ENCODE results near the gene STK35. TPM values are rescaled to one million over a fixed set of nuclear protein-coding genes. Genes with fewer than 3 reads are reported as not detected.
A peak's percentile ranks its signal among the peaks of the same experiment; 100 is the strongest.

The STK35 gene
- total and polyA plus RNA-seq, 2 of the 13 experiments (the other 11 are each of a cell fraction or from before 2014, with no cell fraction given): 27.4 to 29.8 TPM

DNA sequence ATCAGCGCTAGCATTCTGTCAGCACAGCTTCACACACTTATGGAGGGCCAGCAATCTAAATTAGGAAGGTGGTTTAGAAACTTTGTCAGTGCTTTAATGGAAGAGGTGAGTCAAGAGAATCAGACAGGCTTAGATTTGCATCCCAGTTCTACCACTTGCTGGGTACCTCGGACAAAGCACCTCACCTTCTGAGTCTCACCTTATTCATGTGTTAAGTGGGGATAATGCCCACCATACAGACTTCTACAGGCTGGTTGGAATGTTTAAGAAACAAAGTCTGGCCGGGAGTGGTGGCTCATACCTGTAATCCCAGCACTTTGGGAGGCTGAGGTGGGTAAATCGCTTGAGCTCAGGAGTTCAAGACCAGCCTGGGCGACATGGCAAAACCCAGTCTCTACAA is 12.2 kb upstream of the STK35 start:
- Histone ChIP-seq H3K4me1 (ENCODE audit: insufficient read depth, low read length) (no peaks in the 10 kb centered on the region), H3K9me3 (ENCODE audit: low read length) (no peaks in the 10 kb centered on the region), H3K27ac (ENCODE audit: extremely low read length, insufficient read depth, low read length) (no peak overlapping the region), H3K4me3 (replicated peaks in 1 of 3; ENCODE audit: insufficient read depth in 1 of 3, low read depth in 2 of 3, low read length in 3 of 3) (no peak overlapping the region), H2AFZ (ENCODE audit: low read length) (no peak overlapping the region), H3K36me3 (replicated peaks in 1 of 2; ENCODE audit: control insufficient read depth in 1 of 2, insufficient read depth in 2 of 2, low read length in 2 of 2) (no peaks in the 10 kb centered on the region), H3K9ac (ENCODE audit: insufficient read depth, low read depth, low read length) (no peak overlapping the region), H4K20me1 (ENCODE audit: insufficient read depth, low read length) (no peaks in the 10 kb centered on the region), H3K4me2 (ENCODE audit: low read depth, low read length) (no peak overlapping the region), H3K27me3 (ENCODE audit: control insufficient read depth in 1 of 2, insufficient read depth in 2 of 2, low read length in 2 of 2) (0 out of 5 replicates have a peak, but pooled peaks cover 0 to 7% of the 10 kb centered on the region in 2 experiments), H3K79me2 (ENCODE audit: insufficient read depth, low read length) (no peaks in the 10 kb centered on the region)
- DNase-seq (ENCODE audit: low spot score) (no peak), ATAC-seq (no peak), FAIRE-seq (no peak)
- WGBS (ENCODE audit: low lambda C conversion rate): 25% methylated on average over 5 of the region's 5 CpGs
- intact Hi-C loops (cut with micrococcal nuclease; ENCODE audit: unreplicated experiment): no loop called here
- ChIA-PET POLR2A (no interaction called here), CTCF (ENCODE audit: low intra/inter-chr PET ratio, low total read pairs) (no interaction called here)
- TF ChIP-seq, protein P1, sequence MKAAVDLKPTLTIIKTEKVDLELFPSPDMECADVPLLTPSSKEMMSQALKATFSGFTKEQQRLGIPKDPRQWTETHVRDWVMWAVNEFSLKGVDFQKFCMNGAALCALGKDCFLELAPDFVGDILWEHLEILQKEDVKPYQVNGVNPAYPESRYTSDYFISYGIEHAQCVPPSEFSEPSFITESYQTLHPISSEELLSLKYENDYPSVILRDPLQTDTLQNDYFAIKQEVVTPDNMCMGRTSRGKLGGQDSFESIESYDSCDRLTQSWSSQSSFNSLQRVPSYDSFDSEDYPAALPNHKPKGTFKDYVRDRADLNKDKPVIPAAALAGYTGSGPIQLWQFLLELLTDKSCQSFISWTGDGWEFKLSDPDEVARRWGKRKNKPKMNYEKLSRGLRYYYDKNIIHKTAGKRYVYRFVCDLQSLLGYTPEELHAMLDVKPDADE (CRISPR knock-in tag; IDR thresholded peaks at IDR 0.05): no peak
- TF ChIP-seq NFE2L2 (IDR thresholded peaks at IDR 0.05; ENCODE audit: low read length): no peak
- TF ChIP-seq ZNF20 (CRISPR knock-in tag; IDR thresholded peaks at IDR 0.05): no peak
- TF ChIP-seq SNAI1 (CRISPR knock-in tag; IDR thresholded peaks at IDR 0.05; ENCODE audit: borderline replicate concordance): no peak
- in situ Hi-C loops (cut with HindIII; ENCODE audit: extremely low pct_ligation_motif_present, low pct_unique_long_range_greater_than_20kb): no loop called here
- BruUV-seq (replicated peaks): no TSS peak

DNA sequence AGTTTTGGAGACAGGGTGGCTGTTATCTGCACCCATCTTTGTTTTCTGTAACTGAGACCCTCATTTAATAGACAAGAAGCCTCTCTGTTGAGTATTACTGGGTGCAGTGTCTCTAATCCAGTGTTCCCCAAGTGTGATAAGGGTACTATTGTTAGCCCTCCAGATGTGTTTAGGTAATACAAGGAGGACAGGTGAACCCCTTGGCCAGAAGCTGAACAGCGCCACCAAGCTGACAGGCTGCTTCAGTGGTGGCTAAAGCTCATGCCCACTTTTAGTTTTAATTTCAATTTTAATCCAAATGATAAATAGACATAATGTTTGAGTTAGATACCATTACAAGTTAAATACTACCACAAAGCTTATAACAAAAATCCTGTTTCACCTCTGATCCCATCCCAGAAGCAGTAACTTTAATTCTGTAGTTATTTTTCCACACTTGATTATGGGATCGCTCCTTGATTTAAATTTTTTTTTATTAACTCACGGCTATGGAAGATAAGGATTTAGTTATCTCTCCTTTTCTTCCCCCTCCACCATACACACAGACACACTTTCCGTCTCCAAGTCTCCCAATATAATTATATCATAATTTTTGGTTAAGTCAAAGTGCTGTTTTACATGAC is 8.4 kb upstream of the STK35 start:
- ATAC-seq (peak; percentile 85), DNase-seq (ENCODE audit: low spot score) (peak; percentile 50), FAIRE-seq (peak; percentile 65)
- Histone ChIP-seq H3K4me1 (ENCODE audit: insufficient read depth, low read length) (no peaks in the 10 kb centered on the region), H3K4me2 (ENCODE audit: low read depth, low read length) (no peak overlapping the region), H3K79me2 (ENCODE audit: insufficient read depth, low read length) (no peaks in the 10 kb centered on the region), H3K27me3 (ENCODE audit: control insufficient read depth in 1 of 2, insufficient read depth in 2 of 2, low read length in 2 of 2) (peaks cover 0 to 2% of the 10 kb centered on the region in 2 experiments; a peak in 1 of 5 replicates), H4K20me1 (ENCODE audit: insufficient read depth, low read length) (no peaks in the 10 kb centered on the region), H3K9me3 (ENCODE audit: low read length) (no peaks in the 10 kb centered on the region), H3K36me3 (replicated peaks in 1 of 2; ENCODE audit: control insufficient read depth in 1 of 2, insufficient read depth in 2 of 2, low read length in 2 of 2) (no peaks in the 10 kb centered on the region), H3K4me3 (replicated peaks in 1 of 3; ENCODE audit: insufficient read depth in 1 of 3, low read depth in 2 of 3, low read length in 3 of 3) (no peak overlapping the region), H3K9ac (ENCODE audit: insufficient read depth, low read depth, low read length) (no peak overlapping the region), H3K27ac (ENCODE audit: extremely low read length, insufficient read depth, low read length) (no peak overlapping the region), H2AFZ (ENCODE audit: low read length) (no peak overlapping the region)
- CTCF ChIA-PET (ENCODE audit: low intra/inter-chr PET ratio, low total read pairs): interaction anchor here (1.5 to 2.6 kb wide), 3 partner anchors 87 to 129 kb away, joined by 8 to 37 read pairs (median 25); no protein-coding TSS in a partner anchor
- BruUV-seq (replicated peaks): no TSS peak
- POLR2A ChIA-PET: interaction anchor here (1.1 kb wide), 1 partner anchor 10 kb away, joined by 8 read pairs; no protein-coding TSS in a partner anchor
- in situ Hi-C loops (cut with HindIII; ENCODE audit: extremely low pct_ligation_motif_present, low pct_unique_long_range_greater_than_20kb): loop anchor here (5.0 kb wide), 2 partner anchors 86 to 126 kb away; no protein-coding TSS in a partner anchor
- intact Hi-C loops (cut with micrococcal nuclease; ENCODE audit: unreplicated experiment): loop anchor here (1.0 to 10.0 kb wide), 4 partner anchors 87 to 328 kb away; partner anchors contain the start of gene SIRPA
- 20% methylated on average over 4 of the region's 4 CpGs for WGBS (ENCODE audit: low lambda C conversion rate)
- TF ChIP-seq ZNF574 (CRISPR knock-in tag; IDR thresholded peaks at IDR 0.05) (peak; percentile 17; the same call in 1 of the 2 replicates), HMGXB4 (CRISPR knock-in tag; IDR thresholded peaks at IDR 0.05; ENCODE audit: borderline replicate concordance in 1 of 2, low read depth in 1 of 2) (0 out of 4 replicates have a peak, but pooled peaks of 1 of the 2 experiments have one; percentile 42), TEAD2 (CRISPR knock-in tag; IDR thresholded peaks at IDR 0.05) (no peak), ZBTB7B (CRISPR knock-in tag; IDR thresholded peaks at IDR 0.05) (0 out of 2 replicates have a peak, but pooled peaks have one; percentile 37), ZNF678 (CRISPR knock-in tag; IDR thresholded peaks at IDR 0.05) (no peak)

Measured in HepG2 (cell line).